IPS DF 6.9 (cell line): ENCODE measurements around the gene TPP2.

Experiments
- DNase-seq: peaks from one replicate; pipeline ENCODE4 v3.0.0-alpha.2; 2013; ENCODE audit warnings: low read depth, low spot score
- H3K27ac ChIP-seq: one replicate; pipeline ENCODE4 v1.5.1; 2013; ENCODE audit warnings: low read length, control low read depth
- H3K27me3 ChIP-seq: 2 replicates; pipeline ENCODE4 v1.6.1; 2013; ENCODE audit warnings: mild to moderate bottlenecking, low read length; ENCODE audit not compliant: control insufficient read depth, insufficient read depth
- H3K36me3 ChIP-seq: 2 replicates; pipeline ENCODE4 v1.6.1; 2013; ENCODE audit warnings: low read length; ENCODE audit not compliant: control insufficient read depth, insufficient read depth
- H3K4me1 ChIP-seq: 2 replicates; pipeline ENCODE4 v1.6.1; 2013; ENCODE audit warnings: low read length; ENCODE audit not compliant: control insufficient read depth, insufficient read depth
- H3K4me3 ChIP-seq: 2 replicates; pipeline ENCODE4 v1.5.1; 2013; ENCODE audit warnings: mild to moderate bottlenecking, low read length
- H3K9me3 ChIP-seq: 2 replicates; pipeline ENCODE4 v1.6.1; 2013; ENCODE audit warnings: low read length, inconsistent platforms; ENCODE audit not compliant: control insufficient read depth, insufficient read depth
- WGBS: extraction: QIAGEN DNeasy Blood & Tissue Kit; methylation state at CpG from one replicate; pipeline ENCODE4 v1.1.7; 2013; ENCODE audit warnings: mixed read lengths, missing lambda C conversion rate; ENCODE audit not compliant: insufficient read length, insufficient coverage; 5-methylcytosine and 5-hydroxymethylcytosine counted together

TPP2 gene

GRCh38 chr13:102650444-102650843, 53.7 kb downstream of the TPP2 start:
- H3K36me3 ChIP-seq = peaks cover 3% of the 10 kb centered on the region
- no peak overlapping the region for H3K27ac ChIP-seq
- no peak overlapping the region for H3K4me3 ChIP-seq
- DNase-seq = no peak
- no peaks in the 10 kb centered on the region for H3K4me1 ChIP-seq
- H3K27me3 ChIP-seq = no peaks in the 10 kb centered on the region
- WGBS = no CpG with 5 or more reads among the region's 3 CpGs
- H3K9me3 ChIP-seq = no peaks in the 10 kb centered on the region

GRCh38 chr13:102651392-102651791, 54.6 kb downstream of the TPP2 start:
- H3K9me3 ChIP-seq = no peaks in the 10 kb centered on the region
- H3K4me1 ChIP-seq = no peaks in the 10 kb centered on the region
- H3K27ac ChIP-seq = no peak overlapping the region
- DNase-seq = no peak
- H3K27me3 ChIP-seq = no peaks in the 10 kb centered on the region
- no peak overlapping the region for H3K4me3 ChIP-seq
- H3K36me3 ChIP-seq = no peaks in the 10 kb centered on the region; the same call in 1 of the 2 replicates

- WGBS = no CpG with 5 or more reads among the region's 5 CpGs
- H3K27me3 ChIP-seq = no peaks in the 10 kb centered on the region
- no peak for DNase-seq
- no peaks in the 10 kb centered on the region for H3K4me1 ChIP-seq
- no peak overlapping the region for H3K27ac ChIP-seq
- H3K4me3 ChIP-seq = no peak overlapping the region
- H3K9me3 ChIP-seq = no peaks in the 10 kb centered on the region
- no peaks in the 10 kb centered on the region; the same call in 1 of the 2 replicates for H3K36me3 ChIP-seq
These were observed 55.1 kb downstream of the TPP2 start for GRCh38 chr13:102651892-102652291.

- H3K4me3 ChIP-seq = no peak overlapping the region
- no CpG with 5 or more reads among the region's 2 CpGs for WGBS
- no peak for DNase-seq
- H3K36me3 ChIP-seq = no peaks in the 10 kb centered on the region
- H3K27me3 ChIP-seq = no peaks in the 10 kb centered on the region
- H3K9me3 ChIP-seq = no peaks in the 10 kb centered on the region
- H3K27ac ChIP-seq = no peak overlapping the region
- no peaks in the 10 kb centered on the region for H3K4me1 ChIP-seq
These were observed 58.0 kb downstream of the TPP2 start for GRCh38 chr13:102654756-102655155.

- Histone ChIP-seq H3K27me3 (no peaks in the 10 kb centered on the region), H3K4me3 (no peak overlapping the region), H3K4me1 (no peaks in the 10 kb centered on the region), H3K27ac (no peak overlapping the region), H3K36me3 (no peaks in the 10 kb centered on the region), H3K9me3 (no peaks in the 10 kb centered on the region)
- no CpG with 5 or more reads among the region's 6 CpGs for WGBS
- no peak for DNase-seq
These were observed 60.8 kb downstream of the TPP2 start for GRCh38 chr13:102657630-102658029.

- Histone ChIP-seq H3K9me3 (no peaks in the 10 kb centered on the region), H3K4me3 (no peak overlapping the region), H3K4me1 (no peaks in the 10 kb centered on the region), H3K27ac (no peak overlapping the region), H3K36me3 (no peaks in the 10 kb centered on the region), H3K27me3 (no peaks in the 10 kb centered on the region)
- no peak for DNase-seq
- WGBS = no CpG with 5 or more reads among the region's 3 CpGs
These were observed 61.9 kb downstream of the TPP2 start for GRCh38 chr13:102658660-102659059.

- Histone ChIP-seq H3K9me3 (no peaks in the 10 kb centered on the region), H3K27me3 (no peaks in the 10 kb centered on the region), H3K4me1 (no peaks in the 10 kb centered on the region), H3K36me3 (no peaks in the 10 kb centered on the region), H3K27ac (no peak overlapping the region), H3K4me3 (no peak overlapping the region)
- no peak for DNase-seq
These were observed 62.5 kb downstream of the TPP2 start for GRCh38 chr13:102659168-102659713.

GRCh38 chr13:102667023-102667422, 70.2 kb downstream of the TPP2 start:
- DNase-seq = no peak
- Histone ChIP-seq H3K4me1 (no peaks in the 10 kb centered on the region), H3K27me3 (no peaks in the 10 kb centered on the region), H3K36me3 (peaks cover 18% of the 10 kb centered on the region), H3K4me3 (no peak overlapping the region), H3K9me3 (0 out of 2 replicates have a peak, but pooled peaks cover 1% of the 10 kb centered on the region), H3K27ac (no peak overlapping the region)

- Histone ChIP-seq H3K4me3 (no peak overlapping the region), H3K36me3 (peaks cover 18% of the 10 kb centered on the region), H3K9me3 (0 out of 2 replicates have a peak, but pooled peaks cover 1% of the 10 kb centered on the region), H3K27me3 (no peaks in the 10 kb centered on the region), H3K27ac (no peak overlapping the region), H3K4me1 (no peaks in the 10 kb centered on the region)
- no peak for DNase-seq
- no CpG with 5 or more reads among the region's 4 CpGs for WGBS
These were observed 71.1 kb downstream of the TPP2 start for GRCh38 chr13:102667911-102668310.

- 0 out of 2 replicates have a peak, but pooled peaks cover 1% of the 10 kb centered on the region for H3K9me3 ChIP-seq
- no peak overlapping the region for H3K4me3 ChIP-seq
- DNase-seq = no peak
- H3K27me3 ChIP-seq = no peaks in the 10 kb centered on the region
- no peak overlapping the region for H3K27ac ChIP-seq
- no peaks in the 10 kb centered on the region for H3K4me1 ChIP-seq
- WGBS = no CpG with 5 or more reads among the region's 5 CpGs
- peaks cover 18% of the 10 kb centered on the region for H3K36me3 ChIP-seq
These were observed 73.3 kb downstream of the TPP2 start for GRCh38 chr13:102670130-102670529.

GRCh38 chr13:102675115-102675514, 78.3 kb downstream of the TPP2 start:
- no peak overlapping the region for H3K27ac ChIP-seq
- no peak for DNase-seq
- H3K4me1 ChIP-seq = no peaks in the 10 kb centered on the region
- no peaks in the 10 kb centered on the region for H3K27me3 ChIP-seq
- H3K36me3 ChIP-seq = peaks cover 4% of the 10 kb centered on the region; the same call in 1 of the 2 replicates
- H3K9me3 ChIP-seq = no peaks in the 10 kb centered on the region
- H3K4me3 ChIP-seq = no peak overlapping the region
- WGBS = no CpG with 5 or more reads among the region's 3 CpGs
